Germinal center (tissue), 1 donor: Measurements from ENCODE around the gene TSPAN3.
A peak's percentile ranks its signal among the peaks of the same experiment; 100 is the strongest.

ENCODE experiments used
- DNase-seq: peaks from one replicate; pipeline ENCODE4 v3.0.0; 2012; ENCODE audit warnings: mixed read lengths, low spot score

Gene TSPAN3

GRCh38 chr15:77070495-77071304, at the start of gene TSPAN3:
Gene TSPAN3 (minus strand): TSS chr15:77071109. CDS start chr15:77070954, 155 bp downstream.
- DNase-seq, result peak; percentile 95

- no peak for DNase-seq
Measured at GRCh38 chr15:77120576-77120975, 49.7 kb upstream of the TSPAN3 start.

GRCh38 chr15:77119446-77119845, 48.5 kb upstream of the TSPAN3 start:
- no peak for DNase-seq

GRCh38 chr15:77118882-77119321, 48.0 kb upstream of the TSPAN3 start:
- DNase-seq, result peak; percentile 36

GRCh38 chr15:77115179-77115578, 44.3 kb upstream of the TSPAN3 start:
- no peak for DNase-seq

- no peak for DNase-seq
Measured at GRCh38 chr15:77112838-77113504, 42.1 kb upstream of the TSPAN3 start.

- no peak for DNase-seq
Measured at GRCh38 chr15:77111789-77112188, 40.9 kb upstream of the TSPAN3 start.

- peak; percentile 46 for DNase-seq
Measured at GRCh38 chr15:77107531-77108355, 36.8 kb upstream of the TSPAN3 start.

GRCh38 chr15:77107068-77107467, 36.2 kb upstream of the TSPAN3 start:
- DNase-seq, result no peak

GRCh38 chr15:77104155-77104554, 33.2 kb upstream of the TSPAN3 start:
- no peak for DNase-seq

GRCh38 chr15:77099741-77100463, 29.0 kb upstream of the TSPAN3 start:
- no peak for DNase-seq

- no peak for DNase-seq
Measured at GRCh38 chr15:77098572-77098971, 27.7 kb upstream of the TSPAN3 start.

- DNase-seq, result no peak
Measured at GRCh38 chr15:77097921-77098320, 27.0 kb upstream of the TSPAN3 start.

GRCh38 chr15:77097248-77097721, 26.4 kb upstream of the TSPAN3 start:
- DNase-seq, result no peak

GRCh38 chr15:77096541-77096940, 25.6 kb upstream of the TSPAN3 start:
- DNase-seq, result no peak

- DNase-seq, result no peak
Measured at GRCh38 chr15:77096138-77096537, 25.2 kb upstream of the TSPAN3 start.

GRCh38 chr15:77094397-77095030, 23.6 kb upstream of the TSPAN3 start:
- no peak for DNase-seq

- no peak for DNase-seq
Measured at GRCh38 chr15:77093436-77093835, 22.5 kb upstream of the TSPAN3 start.

GRCh38 chr15:77091097-77091496, 20.2 kb upstream of the TSPAN3 start:
- no peak for DNase-seq

GRCh38 chr15:77087213-77087612, 16.3 kb upstream of the TSPAN3 start:
- DNase-seq, result no peak

- no peak for DNase-seq
Measured at GRCh38 chr15:77085297-77085696, 14.4 kb upstream of the TSPAN3 start.
